Epithelial cell of proximal tubule (primary cell): ENCODE results near the gene SLC35C1. TPM values are rescaled to one million over a fixed set of nuclear protein-coding genes. Genes with fewer than 3 reads are reported as not detected.
A peak's percentile ranks its signal among the peaks of the same experiment; 100 is the strongest.

ENCODE experiments used
- DNase-seq: peaks from one replicate; pipeline ENCODE4 v3.0.0-alpha.2; 2011; ENCODE audit warnings: low read depth
- H3K4me3 ChIP-seq: 2 replicates; pipeline ENCODE4 v1.5.1; 2011; ENCODE audit warnings: low read depth, mild to moderate bottlenecking, low read length
- total RNA-seq: library from RNA; depleted of rRNA; stranded (reverse); fragments of >200 nt; gene quantifications from 2 replicates; pipeline ENCODE4 v1.2.3, GENCODE V29; 2015
- TF ChIP-seq, protein P1 (sequence below): conservative IDR thresholded peaks from 2 replicates; pipeline ENCODE4 v1.5.1; 2012; ENCODE audit warnings: low read depth, mild to moderate bottlenecking, low read length

The SLC35C1 gene
- total RNA-seq, 1 donor from 2014 or later = 15.1 TPM

DNA sequence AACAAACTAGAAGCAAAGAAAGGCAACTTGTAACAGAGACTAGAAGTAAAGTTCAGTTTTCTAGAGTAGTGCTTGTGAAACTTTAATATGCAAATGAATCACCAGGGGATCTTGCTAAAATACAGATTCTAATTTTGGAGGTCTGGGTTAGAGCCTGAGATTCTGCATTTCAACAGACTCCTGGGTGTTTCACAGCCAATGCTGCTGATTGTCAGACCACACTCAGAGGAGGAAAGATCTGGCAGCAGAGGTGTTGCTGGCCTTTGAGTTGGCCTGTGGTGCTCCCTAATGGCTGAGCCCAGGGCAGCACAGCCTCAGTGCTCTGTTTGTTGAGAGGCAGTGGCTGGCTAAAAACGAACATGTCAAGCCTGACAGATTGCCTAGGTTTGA is 47.8 kb downstream of the SLC35C1 start:
- no peak for DNase-seq
- no peak overlapping the region for H3K4me3 ChIP-seq
- TF ChIP-seq, protein P1, sequence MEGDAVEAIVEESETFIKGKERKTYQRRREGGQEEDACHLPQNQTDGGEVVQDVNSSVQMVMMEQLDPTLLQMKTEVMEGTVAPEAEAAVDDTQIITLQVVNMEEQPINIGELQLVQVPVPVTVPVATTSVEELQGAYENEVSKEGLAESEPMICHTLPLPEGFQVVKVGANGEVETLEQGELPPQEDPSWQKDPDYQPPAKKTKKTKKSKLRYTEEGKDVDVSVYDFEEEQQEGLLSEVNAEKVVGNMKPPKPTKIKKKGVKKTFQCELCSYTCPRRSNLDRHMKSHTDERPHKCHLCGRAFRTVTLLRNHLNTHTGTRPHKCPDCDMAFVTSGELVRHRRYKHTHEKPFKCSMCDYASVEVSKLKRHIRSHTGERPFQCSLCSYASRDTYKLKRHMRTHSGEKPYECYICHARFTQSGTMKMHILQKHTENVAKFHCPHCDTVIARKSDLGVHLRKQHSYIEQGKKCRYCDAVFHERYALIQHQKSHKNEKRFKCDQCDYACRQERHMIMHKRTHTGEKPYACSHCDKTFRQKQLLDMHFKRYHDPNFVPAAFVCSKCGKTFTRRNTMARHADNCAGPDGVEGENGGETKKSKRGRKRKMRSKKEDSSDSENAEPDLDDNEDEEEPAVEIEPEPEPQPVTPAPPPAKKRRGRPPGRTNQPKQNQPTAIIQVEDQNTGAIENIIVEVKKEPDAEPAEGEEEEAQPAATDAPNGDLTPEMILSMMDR = peak; percentile 26

DNA sequence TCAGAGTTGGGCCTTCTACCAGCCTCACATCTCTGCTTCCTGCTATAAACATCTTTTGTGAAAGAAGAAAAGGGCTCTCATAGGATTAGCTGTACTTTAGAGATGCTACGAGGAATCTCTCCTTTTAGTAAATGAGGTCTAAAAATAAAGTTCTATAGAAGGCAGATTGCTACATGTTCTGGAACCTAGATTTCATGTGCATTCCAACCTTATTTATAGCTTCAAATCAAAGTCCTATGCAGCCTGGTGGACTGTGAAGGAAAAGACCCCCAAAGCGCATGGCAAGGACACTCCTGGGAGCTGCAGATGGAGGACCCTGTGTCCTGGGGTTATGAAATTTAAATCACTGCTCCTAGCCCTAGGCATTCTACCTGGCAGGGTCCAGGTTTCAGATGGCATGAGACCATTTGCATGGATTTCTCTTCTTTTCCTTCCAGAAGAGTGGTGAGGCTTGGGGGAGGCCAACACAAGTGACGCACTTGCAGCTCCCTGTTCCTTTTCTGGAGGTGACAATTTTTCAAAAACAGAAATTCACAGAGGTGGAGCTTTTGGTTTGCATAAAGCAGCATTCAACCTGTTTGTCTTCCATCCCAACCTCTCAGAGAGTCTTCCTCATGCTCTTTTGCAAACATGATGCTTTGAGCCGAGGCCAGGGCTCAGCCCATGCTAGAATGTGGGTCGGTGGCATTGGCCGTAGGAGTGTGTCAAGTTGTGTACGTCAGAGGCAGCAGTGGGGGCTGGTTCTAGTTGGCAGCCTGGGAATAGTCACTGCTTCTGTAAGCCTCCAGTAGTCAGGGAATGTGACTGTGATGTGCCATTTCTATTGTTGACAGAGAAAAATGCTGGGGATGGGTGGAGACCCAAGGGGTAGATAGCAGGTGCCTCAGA is 48.6 kb downstream of the SLC35C1 start:
- TF ChIP-seq, protein P1 = no peak
- H3K4me3 ChIP-seq = no peak overlapping the region
- DNase-seq = no peak

DNA sequence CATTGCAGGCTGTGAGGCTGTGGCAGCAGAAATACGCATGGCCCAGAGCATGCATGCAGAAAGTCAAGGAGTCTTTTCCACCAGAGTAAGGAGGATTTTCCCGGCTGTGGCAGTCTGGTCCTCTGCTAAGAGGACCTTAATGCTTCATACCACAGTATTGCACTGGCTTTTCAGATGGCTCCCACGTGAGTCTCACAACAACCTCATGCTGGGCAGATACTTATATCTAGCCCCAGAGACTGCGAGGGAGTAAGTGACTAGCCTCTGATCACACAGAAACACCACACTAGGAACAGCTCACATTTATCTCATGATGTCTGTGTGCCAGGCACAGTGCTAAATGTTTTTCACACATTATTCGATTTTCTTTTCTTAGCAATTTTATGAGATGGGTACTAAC is 50.4 kb downstream of the SLC35C1 start:
- DNase-seq = no peak
- TF ChIP-seq, protein P1 = no peak
- no peak overlapping the region for H3K4me3 ChIP-seq

DNA sequence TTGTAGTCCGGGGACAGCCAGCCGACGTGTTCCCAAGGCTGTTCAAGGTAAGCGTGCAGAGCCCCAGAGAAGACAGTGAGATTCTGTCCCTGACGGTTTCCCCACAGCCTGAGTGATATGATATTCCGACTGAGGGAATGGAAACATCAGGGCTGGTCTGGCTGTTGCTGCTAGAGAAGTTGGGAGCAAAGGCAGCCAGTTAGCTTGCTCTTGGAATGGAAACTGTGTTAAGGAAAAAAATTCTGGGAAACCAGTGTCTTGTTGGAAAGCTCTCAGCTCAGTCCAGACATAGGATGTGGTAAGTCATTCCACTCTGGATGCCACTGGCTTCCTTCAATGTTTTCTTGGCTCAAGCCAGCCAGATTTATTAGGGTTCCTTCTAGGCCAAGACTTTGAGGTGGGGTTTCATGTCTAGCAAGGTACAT is 51.1 kb downstream of the SLC35C1 start:
- TF ChIP-seq, protein P1 = no peak
- DNase-seq = no peak

DNA sequence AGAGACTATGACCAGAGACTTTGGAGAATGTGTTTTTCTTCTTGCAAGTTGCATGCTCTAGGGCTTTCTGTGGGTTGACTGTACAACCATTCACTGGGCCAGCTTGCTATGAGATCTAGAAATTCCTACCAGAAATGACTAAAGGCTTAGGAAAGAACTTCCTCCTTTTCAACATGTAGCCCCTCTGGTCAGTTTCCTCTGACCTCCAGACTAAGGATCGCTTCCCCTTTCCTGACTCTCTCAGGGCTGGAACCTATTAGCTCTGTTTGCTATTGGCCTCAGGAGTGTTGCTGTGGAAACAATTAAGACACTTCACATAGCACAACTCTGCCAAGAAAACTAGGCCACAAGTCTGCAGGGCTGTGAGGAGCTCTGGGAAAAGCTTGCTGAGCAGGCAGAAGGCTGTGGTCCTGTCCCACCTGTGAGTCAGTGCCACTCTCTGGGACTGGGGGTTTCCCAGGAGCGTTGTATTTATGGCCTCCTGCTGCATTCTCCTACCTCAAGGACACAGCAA is 53.1 kb downstream of the SLC35C1 start:
- H3K4me3 ChIP-seq = no peak overlapping the region
- DNase-seq = peak; percentile 99
- TF ChIP-seq, protein P1 = no peak

More for the DNA sequence above, 51.1 kb downstream of the SLC35C1 start:
- H3K4me3 ChIP-seq = no peak overlapping the region

DNA sequence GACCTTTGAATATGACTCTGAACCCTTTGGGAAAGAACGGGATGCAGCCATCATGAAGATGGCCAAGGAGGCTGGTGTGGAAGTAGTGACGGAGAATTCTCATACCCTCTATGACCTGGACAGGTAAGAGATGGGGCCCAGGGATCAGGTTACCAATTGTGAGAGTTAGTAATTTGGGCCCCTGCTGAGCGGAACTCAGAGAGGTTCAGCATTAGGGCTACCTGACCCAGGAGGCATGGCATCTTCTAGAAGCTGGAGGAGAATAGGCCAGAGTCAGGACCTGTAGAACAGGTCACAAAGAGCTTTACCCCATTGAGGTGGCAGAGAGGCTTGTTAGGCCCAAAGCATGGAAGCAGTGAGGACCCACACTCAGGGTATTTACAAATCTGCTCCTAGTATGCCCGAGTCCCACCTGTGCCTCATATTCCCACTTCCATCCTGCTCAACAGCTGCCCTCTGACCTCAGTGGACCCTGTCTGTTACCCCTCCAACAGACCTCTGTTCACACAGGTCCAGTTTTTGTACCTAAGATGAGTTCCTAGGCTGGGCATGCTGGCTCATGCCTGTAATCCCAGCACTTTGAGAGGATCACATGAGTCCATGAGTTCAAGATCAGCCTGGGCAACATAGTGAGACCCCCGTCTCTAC is 53.9 kb downstream of the SLC35C1 start:
- TF ChIP-seq, protein P1 = no peak
- no peak for DNase-seq
- no peak overlapping the region for H3K4me3 ChIP-seq
